AG04450 (cell line): ENCODE measurements around the gene CDH26. TPM values are rescaled to one million over a fixed set of nuclear protein-coding genes. Genes with fewer than 3 reads are reported as not detected.

ENCODE experiments used
- CTCF ChIA-PET: fragments of 300-600, 350-600 bp; formaldehyde crosslinking; extraction: SDS; loops from one replicate; lab custom pipeline; 2022; ENCODE audit warnings: antibody characterized with exemption, inconsistent platforms; lab: Charles Lee
- POLR2A ChIA-PET: fragments of 350-600 bp; formaldehyde crosslinking; extraction: SDS; loops from one replicate; lab custom pipeline; 2021; ENCODE audit warnings: antibody characterized with exemption, inconsistent platforms; lab: Yijun Ruan, JAX
- DNase-seq: peaks from one replicate; pipeline ENCODE4 v3.0.0-alpha.2; 2011; ENCODE audit warnings: low read depth, low spot score
- H3K27ac ChIP-seq: one replicate; pipeline ENCODE4 v1.5.1; 2012; ENCODE audit warnings: low read depth, low read length, control low read depth
- H3K27me3 ChIP-seq: one replicate; pipeline ENCODE4 v1.6.0; 2012; ENCODE audit warnings: low read length; ENCODE audit not compliant: control insufficient read depth, insufficient read depth
- H3K4me3 ChIP-seq: 2 replicates; pipeline ENCODE4 v1.5.1; 2011; ENCODE audit warnings: mild to moderate bottlenecking, low read depth, low read length, control low read depth
- H3K9me3 ChIP-seq: 2 replicates; pipeline ENCODE4 v1.5.1; 2012; ENCODE audit warnings: low read length; ENCODE audit not compliant: control insufficient read depth, insufficient read depth
- CTCF ChIP-seq: IDR thresholded peaks from 2 replicates; pipeline ENCODE4 v1.5.1; 2011; ENCODE audit warnings: low read depth, low read length, control low read depth, inconsistent platforms
- polyA plus RNA-seq: library from polyadenylated mRNA; depleted of rRNA; stranded (reverse); fragments of >200 nt; gene quantifications from 2 replicates; pipeline ENCODE4 v1.2.3, GENCODE V29; 2011; rRNA removed

Gene CDH26
- polyA plus RNA-seq, 1 experiment: 0.10 TPM

DNA sequence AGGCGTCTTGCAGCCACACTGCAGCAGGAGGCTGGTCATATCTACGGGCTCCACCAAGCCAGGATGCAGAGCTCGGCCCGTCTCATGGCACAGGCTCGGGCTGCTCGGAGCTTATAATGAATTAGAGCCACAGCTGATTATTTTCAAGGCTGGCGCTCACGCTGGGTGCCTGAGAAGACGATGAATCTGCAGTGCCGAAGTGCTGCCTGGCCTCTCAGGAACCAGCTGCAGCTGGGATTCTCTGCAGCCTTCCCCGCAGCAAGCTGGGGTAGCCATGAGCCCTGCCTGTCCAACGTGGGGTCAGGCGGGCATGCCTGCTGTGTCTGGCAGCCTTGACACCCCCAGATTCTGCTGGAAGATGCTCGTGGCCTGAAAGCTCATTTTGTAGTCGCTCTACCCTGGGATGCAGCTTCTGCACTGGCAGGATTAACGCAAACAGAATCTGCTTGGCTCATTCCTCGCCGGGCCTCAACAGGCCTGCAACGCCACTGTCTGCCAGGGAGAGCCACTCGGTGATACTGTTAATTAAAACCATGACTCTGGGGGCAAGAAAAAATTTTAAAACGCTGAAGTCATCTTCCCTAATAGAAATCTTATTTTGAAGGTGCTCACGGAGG lies 104.3 kb downstream of the CDH26 start:
- Histone ChIP-seq H3K9me3 (peaks cover 8% of the 10 kb centered on the region), H3K27ac (peak overlapping the region; percentile 77), H3K27me3 (peaks cover 2% of the 10 kb centered on the region), H3K4me3 (peak overlapping the region; percentile 35)
- TF ChIP-seq CTCF: no peak
- DNase-seq: no peak
- POLR2A ChIA-PET: interaction anchor here (0.8 to 1.7 kb wide), 2 partner anchors 13 to 25 kb away, joined by 3 to 7 read pairs; no protein-coding TSS in a partner anchor
- CTCF ChIA-PET: interaction anchor here (1.0 to 1.7 kb wide), 10 partner anchors 9 to 1166 kb away, joined by 3 to 4 read pairs (median 3); partner anchors contain the start of genes FAM217B and PPP1R3D

GRCh38 chr20:60063048-60063451 lies 104.8 kb downstream of the CDH26 start:
- ChIA-PET CTCF (interaction anchor here (1.0 to 1.7 kb wide), 10 partner anchors 9 to 1166 kb away, joined by 3 to 4 read pairs (median 3); partner anchors contain the start of genes FAM217B and PPP1R3D), POLR2A (interaction anchor here (0.8 to 1.7 kb wide), 2 partner anchors 13 to 25 kb away, joined by 3 to 7 read pairs; no protein-coding TSS in a partner anchor)
- H3K27me3 ChIP-seq: peaks cover 7% of the 10 kb centered on the region
- H3K27ac ChIP-seq: peak overlapping the region; percentile 77
- no peak for TF ChIP-seq CTCF
- no peak for DNase-seq
- H3K9me3 ChIP-seq: peaks cover 8% of the 10 kb centered on the region
- no peak overlapping the region for H3K4me3 ChIP-seq

DNA sequence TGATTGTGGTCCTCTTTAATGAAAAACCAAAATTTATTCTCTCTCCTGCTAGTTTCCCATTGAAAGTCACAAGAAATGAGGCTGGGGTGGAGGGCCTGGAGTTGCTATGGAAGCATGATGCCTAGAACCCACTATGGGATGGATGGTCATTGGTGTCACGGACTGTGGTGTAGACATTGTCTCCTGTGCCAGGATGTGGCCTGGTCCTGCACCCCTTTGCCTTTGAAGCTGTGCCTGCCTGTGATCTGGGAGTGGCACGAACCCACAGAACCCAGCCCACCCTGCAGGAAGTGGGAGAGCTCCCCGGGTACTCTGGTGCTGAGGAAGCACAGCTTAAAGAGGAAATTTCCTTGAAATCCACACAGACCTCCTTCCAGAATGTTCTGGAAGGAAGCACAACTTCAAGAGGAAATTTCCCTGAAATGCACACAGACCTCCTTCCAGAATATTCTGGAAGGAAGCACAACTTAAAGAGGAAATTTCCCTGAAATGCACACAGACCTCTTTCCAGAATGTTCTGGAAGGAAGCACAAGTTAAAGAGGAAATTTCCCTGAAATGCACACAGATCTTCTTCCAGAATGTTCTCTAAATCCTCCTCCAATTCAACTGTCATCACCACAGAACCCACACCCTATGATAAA lies 105.6 kb downstream of the CDH26 start:
- Histone ChIP-seq H3K4me3 (no peak overlapping the region), H3K27ac (no peak overlapping the region), H3K9me3 (peaks cover 8% of the 10 kb centered on the region), H3K27me3 (peaks cover 13% of the 10 kb centered on the region)
- no peak for TF ChIP-seq CTCF
- POLR2A ChIA-PET: interaction anchor here (0.8 kb wide), 1 partner anchor 14 kb away, joined by 3 read pairs; no protein-coding TSS in a partner anchor
- CTCF ChIA-PET: interaction anchor here (0.9 to 1.7 kb wide), 7 partner anchors 8 to 1165 kb away, joined by 3 to 4 read pairs (median 3); partner anchors contain the start of genes FAM217B and PPP1R3D
- DNase-seq: no peak

Other genes with a start within 250 kb of the CDH26 start
- 0.24 and 0.25 TPM in 2 replicates for gene SYCP2, start 24.8 kb upstream of the CDH26 start, polyA plus RNA-seq
- gene PPP1R3D, start 18.1 kb upstream of the CDH26 start, polyA plus RNA-seq: 2.6 and 3.1 TPM in 2 replicates
- gene FAM217B, start 18.0 kb upstream of the CDH26 start, polyA plus RNA-seq: 8.9 and 11.7 TPM in 2 replicates